Measurements from ENCODE around the gene IL23R. TPM values are rescaled to one million over a fixed set of nuclear protein-coding genes. Genes with fewer than 3 reads are reported as not detected.

The IL23R gene
- total and polyA plus RNA-seq, 2 of the 8 experiments (the other 6 are each of a cell fraction or from before 2014, with no cell fraction given): not detected

DNA sequence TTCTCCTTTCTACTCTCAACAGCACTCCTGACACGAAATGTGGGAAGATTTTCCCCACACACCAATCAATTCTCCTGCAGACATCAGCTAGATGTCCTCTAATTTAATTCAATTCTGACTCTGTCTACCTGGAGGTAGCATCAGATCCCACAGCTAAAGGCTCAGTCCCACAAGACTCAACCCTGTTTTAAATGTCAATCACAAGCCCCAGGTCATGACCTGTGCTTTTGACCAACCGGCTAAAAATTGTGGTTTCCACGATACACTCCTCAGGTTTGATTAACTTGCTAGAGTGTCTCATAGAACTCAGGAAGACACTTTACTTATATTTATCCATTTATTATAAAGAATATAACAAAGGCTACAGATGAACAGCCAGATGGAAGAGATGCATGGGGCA is 27.4 kb downstream of the IL23R start (continued):
- TF ChIP-seq, protein P1, sequence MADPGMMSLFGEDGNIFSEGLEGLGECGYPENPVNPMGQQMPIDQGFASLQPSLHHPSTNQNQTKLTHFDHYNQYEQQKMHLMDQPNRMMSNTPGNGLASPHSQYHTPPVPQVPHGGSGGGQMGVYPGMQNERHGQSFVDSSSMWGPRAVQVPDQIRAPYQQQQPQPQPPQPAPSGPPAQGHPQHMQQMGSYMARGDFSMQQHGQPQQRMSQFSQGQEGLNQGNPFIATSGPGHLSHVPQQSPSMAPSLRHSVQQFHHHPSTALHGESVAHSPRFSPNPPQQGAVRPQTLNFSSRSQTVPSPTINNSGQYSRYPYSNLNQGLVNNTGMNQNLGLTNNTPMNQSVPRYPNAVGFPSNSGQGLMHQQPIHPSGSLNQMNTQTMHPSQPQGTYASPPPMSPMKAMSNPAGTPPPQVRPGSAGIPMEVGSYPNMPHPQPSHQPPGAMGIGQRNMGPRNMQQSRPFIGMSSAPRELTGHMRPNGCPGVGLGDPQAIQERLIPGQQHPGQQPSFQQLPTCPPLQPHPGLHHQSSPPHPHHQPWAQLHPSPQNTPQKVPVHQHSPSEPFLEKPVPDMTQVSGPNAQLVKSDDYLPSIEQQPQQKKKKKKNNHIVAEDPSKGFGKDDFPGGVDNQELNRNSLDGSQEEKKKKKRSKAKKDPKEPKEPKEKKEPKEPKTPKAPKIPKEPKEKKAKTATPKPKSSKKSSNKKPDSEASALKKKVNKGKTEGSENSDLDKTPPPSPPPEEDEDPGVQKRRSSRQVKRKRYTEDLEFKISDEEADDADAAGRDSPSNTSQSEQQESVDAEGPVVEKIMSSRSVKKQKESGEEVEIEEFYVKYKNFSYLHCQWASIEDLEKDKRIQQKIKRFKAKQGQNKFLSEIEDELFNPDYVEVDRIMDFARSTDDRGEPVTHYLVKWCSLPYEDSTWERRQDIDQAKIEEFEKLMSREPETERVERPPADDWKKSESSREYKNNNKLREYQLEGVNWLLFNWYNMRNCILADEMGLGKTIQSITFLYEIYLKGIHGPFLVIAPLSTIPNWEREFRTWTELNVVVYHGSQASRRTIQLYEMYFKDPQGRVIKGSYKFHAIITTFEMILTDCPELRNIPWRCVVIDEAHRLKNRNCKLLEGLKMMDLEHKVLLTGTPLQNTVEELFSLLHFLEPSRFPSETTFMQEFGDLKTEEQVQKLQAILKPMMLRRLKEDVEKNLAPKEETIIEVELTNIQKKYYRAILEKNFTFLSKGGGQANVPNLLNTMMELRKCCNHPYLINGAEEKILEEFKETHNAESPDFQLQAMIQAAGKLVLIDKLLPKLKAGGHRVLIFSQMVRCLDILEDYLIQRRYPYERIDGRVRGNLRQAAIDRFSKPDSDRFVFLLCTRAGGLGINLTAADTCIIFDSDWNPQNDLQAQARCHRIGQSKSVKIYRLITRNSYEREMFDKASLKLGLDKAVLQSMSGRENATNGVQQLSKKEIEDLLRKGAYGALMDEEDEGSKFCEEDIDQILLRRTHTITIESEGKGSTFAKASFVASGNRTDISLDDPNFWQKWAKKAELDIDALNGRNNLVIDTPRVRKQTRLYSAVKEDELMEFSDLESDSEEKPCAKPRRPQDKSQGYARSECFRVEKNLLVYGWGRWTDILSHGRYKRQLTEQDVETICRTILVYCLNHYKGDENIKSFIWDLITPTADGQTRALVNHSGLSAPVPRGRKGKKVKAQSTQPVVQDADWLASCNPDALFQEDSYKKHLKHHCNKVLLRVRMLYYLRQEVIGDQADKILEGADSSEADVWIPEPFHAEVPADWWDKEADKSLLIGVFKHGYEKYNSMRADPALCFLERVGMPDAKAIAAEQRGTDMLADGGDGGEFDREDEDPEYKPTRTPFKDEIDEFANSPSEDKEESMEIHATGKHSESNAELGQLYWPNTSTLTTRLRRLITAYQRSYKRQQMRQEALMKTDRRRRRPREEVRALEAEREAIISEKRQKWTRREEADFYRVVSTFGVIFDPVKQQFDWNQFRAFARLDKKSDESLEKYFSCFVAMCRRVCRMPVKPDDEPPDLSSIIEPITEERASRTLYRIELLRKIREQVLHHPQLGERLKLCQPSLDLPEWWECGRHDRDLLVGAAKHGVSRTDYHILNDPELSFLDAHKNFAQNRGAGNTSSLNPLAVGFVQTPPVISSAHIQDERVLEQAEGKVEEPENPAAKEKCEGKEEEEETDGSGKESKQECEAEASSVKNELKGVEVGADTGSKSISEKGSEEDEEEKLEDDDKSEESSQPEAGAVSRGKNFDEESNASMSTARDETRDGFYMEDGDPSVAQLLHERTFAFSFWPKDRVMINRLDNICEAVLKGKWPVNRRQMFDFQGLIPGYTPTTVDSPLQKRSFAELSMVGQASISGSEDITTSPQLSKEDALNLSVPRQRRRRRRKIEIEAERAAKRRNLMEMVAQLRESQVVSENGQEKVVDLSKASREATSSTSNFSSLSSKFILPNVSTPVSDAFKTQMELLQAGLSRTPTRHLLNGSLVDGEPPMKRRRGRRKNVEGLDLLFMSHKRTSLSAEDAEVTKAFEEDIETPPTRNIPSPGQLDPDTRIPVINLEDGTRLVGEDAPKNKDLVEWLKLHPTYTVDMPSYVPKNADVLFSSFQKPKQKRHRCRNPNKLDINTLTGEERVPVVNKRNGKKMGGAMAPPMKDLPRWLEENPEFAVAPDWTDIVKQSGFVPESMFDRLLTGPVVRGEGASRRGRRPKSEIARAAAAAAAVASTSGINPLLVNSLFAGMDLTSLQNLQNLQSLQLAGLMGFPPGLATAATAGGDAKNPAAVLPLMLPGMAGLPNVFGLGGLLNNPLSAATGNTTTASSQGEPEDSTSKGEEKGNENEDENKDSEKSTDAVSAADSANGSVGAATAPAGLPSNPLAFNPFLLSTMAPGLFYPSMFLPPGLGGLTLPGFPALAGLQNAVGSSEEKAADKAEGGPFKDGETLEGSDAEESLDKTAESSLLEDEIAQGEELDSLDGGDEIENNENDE (IDR thresholded peaks at IDR 0.05; ENCODE audit: insufficient replicate concordance, low read length): no peak
- TF ChIP-seq, protein P2, sequence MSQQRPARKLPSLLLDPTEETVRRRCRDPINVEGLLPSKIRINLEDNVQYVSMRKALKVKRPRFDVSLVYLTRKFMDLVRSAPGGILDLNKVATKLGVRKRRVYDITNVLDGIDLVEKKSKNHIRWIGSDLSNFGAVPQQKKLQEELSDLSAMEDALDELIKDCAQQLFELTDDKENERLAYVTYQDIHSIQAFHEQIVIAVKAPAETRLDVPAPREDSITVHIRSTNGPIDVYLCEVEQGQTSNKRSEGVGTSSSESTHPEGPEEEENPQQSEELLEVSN (IDR thresholded peaks at IDR 0.05): no peak

All from H1 (cell line).